Osteocyte (in vitro differentiated cells): Measurements from ENCODE around the gene ELAVL3. TPM values are rescaled to one million over a fixed set of nuclear protein-coding genes. Genes with fewer than 3 reads are reported as not detected.
A peak's percentile ranks its signal among the peaks of the same experiment; 100 is the strongest.

ENCODE experiments used
- DNase-seq: peaks from one replicate; pipeline ENCODE4 v3.0.0; 2021; ENCODE audit warnings: mixed read lengths; ENCODE audit not compliant: unreplicated experiment; ENCODE audit errors: extremely low spot score
- H3K27ac Mint-ChIP-seq: one replicate; pipeline ENCODE4 v1.8.0; 2021; ENCODE audit warnings: mild to moderate bottlenecking, mixed read lengths; ENCODE audit not compliant: unreplicated experiment
- H3K27me3 Mint-ChIP-seq: one replicate; pipeline ENCODE4 v1.8.0; 2021; ENCODE audit warnings: mixed read lengths; ENCODE audit not compliant: unreplicated experiment
- H3K36me3 Mint-ChIP-seq: one replicate; pipeline ENCODE4 v1.8.0; 2021; ENCODE audit warnings: mixed read lengths; ENCODE audit not compliant: unreplicated experiment
- H3K4me1 Mint-ChIP-seq: one replicate; pipeline ENCODE4 v1.8.0; 2021; ENCODE audit warnings: mixed read lengths; ENCODE audit not compliant: unreplicated experiment
- H3K4me3 Mint-ChIP-seq: one replicate; pipeline ENCODE4 v1.8.0; 2021; ENCODE audit warnings: mild to moderate bottlenecking, moderate library complexity, mixed read lengths; ENCODE audit not compliant: unreplicated experiment
- H3K9me3 Mint-ChIP-seq: one replicate; pipeline ENCODE4 v1.8.0; 2021; ENCODE audit warnings: mixed read lengths; ENCODE audit not compliant: unreplicated experiment
- CTCF ChIP-seq: fragments of 200-600 bp; sonication (generic); IDR thresholded peaks from 2 replicates; pipeline ENCODE4 v1.5.0; 2021; ENCODE audit warnings: antibody characterized with exemption, mild to moderate bottlenecking, moderate library complexity
- total RNA-seq: library from RNA; stranded (reverse); gene quantifications from 2 replicates; pipeline ENCODE4 v1.2.1, GENCODE V29; 2021

Gene ELAVL3
- total RNA-seq, 1 donor from 2014 or later, result not detected

GRCh38 chr19:11486661-11487503, 6.0 kb upstream of the ELAVL3 start:
- no peaks in the 10 kb centered on the region for H3K9me3 Mint-ChIP-seq
- H3K36me3 Mint-ChIP-seq, result peaks cover 10% of the 10 kb centered on the region
- TF ChIP-seq CTCF, result no peak
- DNase-seq, result no peak
- no peak overlapping the region for H3K4me3 Mint-ChIP-seq
- peaks cover 6% of the 10 kb centered on the region for H3K27me3 Mint-ChIP-seq
- H3K4me1 Mint-ChIP-seq, result peaks cover 8% of the 10 kb centered on the region
- H3K27ac Mint-ChIP-seq, result no peak overlapping the region

- Mint-ChIP-seq H3K27me3 (peaks cover 15% of the 10 kb centered on the region), H3K4me3 (no peak overlapping the region), H3K36me3 (peaks cover 5% of the 10 kb centered on the region), H3K27ac (no peak overlapping the region), H3K9me3 (no peaks in the 10 kb centered on the region), H3K4me1 (peaks cover 12% of the 10 kb centered on the region)
- no peak for DNase-seq
- TF ChIP-seq CTCF, result no peak
Measured at GRCh38 chr19:11485245-11485837, 4.5 kb upstream of the ELAVL3 start.

GRCh38 chr19:11483366-11484111, 2.7 kb upstream of the ELAVL3 start:
- Mint-ChIP-seq H3K4me3 (no peak overlapping the region), H3K9me3 (no peaks in the 10 kb centered on the region), H3K27me3 (peaks cover 22% of the 10 kb centered on the region), H3K27ac (no peak overlapping the region), H3K4me1 (peaks cover 16% of the 10 kb centered on the region), H3K36me3 (no peaks in the 10 kb centered on the region)
- DNase-seq, result no peak
- no peak for TF ChIP-seq CTCF

- H3K36me3 Mint-ChIP-seq, result no peaks in the 10 kb centered on the region
- peaks cover 16% of the 10 kb centered on the region for H3K4me1 Mint-ChIP-seq
- TF ChIP-seq CTCF, result peak; percentile 94
- no peaks in the 10 kb centered on the region for H3K9me3 Mint-ChIP-seq
- H3K4me3 Mint-ChIP-seq, result peak overlapping the region; percentile 65
- peak; percentile 93 for DNase-seq
- no peak overlapping the region for H3K27ac Mint-ChIP-seq
- peaks cover 27% of the 10 kb centered on the region for H3K27me3 Mint-ChIP-seq
Measured at GRCh38 chr19:11482384-11483050, 1.7 kb upstream of the ELAVL3 start.
